Chondrocyte (in vitro differentiated cells): Measurements from ENCODE around the gene NOL3. TPM values are rescaled to one million over a fixed set of nuclear protein-coding genes. Genes with fewer than 3 reads are reported as not detected.

ENCODE experiments used
- DNase-seq: peaks from one replicate; pipeline ENCODE4 v3.0.0; 2021; ENCODE audit warnings: mixed read lengths, low spot score
- H3K27ac Mint-ChIP-seq: one replicate; pipeline ENCODE4 v1.8.0; 2021; ENCODE audit warnings: mild to moderate bottlenecking, moderate library complexity, mixed read lengths; ENCODE audit not compliant: unreplicated experiment
- H3K27me3 Mint-ChIP-seq: 2 replicates; pipeline ENCODE4 v1.8.0; 2021; ENCODE audit warnings: low read depth, mixed read lengths
- H3K36me3 Mint-ChIP-seq: 2 replicates; pipeline ENCODE4 v1.8.0; 2021; ENCODE audit warnings: low read depth, mixed read lengths
- H3K4me1 Mint-ChIP-seq: 2 replicates; pipeline ENCODE4 v1.8.0; 2021; ENCODE audit warnings: low read depth, mild to moderate bottlenecking, mixed read lengths
- H3K4me3 Mint-ChIP-seq: one replicate; pipeline ENCODE4 v1.8.0; 2021; ENCODE audit warnings: mild to moderate bottlenecking, moderate library complexity, mixed read lengths; ENCODE audit not compliant: unreplicated experiment
- H3K9me3 Mint-ChIP-seq: 2 replicates; pipeline ENCODE4 v1.8.0; 2021; ENCODE audit warnings: low read depth, mixed read lengths
- total RNA-seq: library from RNA; stranded (reverse); gene quantifications from 3 replicates; pipeline ENCODE4 v1.2.1, GENCODE V29; 2021
- TF ChIP-seq, protein P1 (sequence below): fragments of 200-600 bp; sonication (generic); IDR thresholded peaks from 2 replicates; pipeline ENCODE4 v1.5.0; 2021; ENCODE audit warnings: antibody characterized with exemption, mild to moderate bottlenecking, moderate library complexity

The NOL3 gene
- total RNA-seq, 1 donor from 2014 or later = 31.2 TPM

DNA sequence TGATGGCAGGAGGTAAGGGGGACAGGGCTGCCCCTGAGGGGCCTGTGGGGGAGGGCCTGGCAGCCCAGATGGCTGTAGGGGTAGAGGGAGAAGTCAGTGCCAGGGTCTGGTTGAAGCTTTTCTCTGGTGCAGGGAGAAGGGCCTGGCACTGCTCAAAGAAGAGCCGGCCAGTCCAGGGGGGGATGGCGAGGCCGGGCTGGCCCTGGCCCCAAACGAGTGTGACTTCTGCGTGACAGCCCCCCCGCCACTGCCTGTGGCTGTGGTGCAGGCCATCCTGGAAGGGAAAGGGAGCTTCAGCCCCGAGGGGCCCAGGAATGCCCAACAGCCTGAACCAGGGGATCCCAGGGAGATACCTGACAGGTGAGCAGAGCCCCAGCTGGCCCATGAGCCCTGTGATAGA, 2.8 kb upstream of the NOL3 start:
- no peak overlapping the region for H3K27ac Mint-ChIP-seq
- TF ChIP-seq, protein P1, sequence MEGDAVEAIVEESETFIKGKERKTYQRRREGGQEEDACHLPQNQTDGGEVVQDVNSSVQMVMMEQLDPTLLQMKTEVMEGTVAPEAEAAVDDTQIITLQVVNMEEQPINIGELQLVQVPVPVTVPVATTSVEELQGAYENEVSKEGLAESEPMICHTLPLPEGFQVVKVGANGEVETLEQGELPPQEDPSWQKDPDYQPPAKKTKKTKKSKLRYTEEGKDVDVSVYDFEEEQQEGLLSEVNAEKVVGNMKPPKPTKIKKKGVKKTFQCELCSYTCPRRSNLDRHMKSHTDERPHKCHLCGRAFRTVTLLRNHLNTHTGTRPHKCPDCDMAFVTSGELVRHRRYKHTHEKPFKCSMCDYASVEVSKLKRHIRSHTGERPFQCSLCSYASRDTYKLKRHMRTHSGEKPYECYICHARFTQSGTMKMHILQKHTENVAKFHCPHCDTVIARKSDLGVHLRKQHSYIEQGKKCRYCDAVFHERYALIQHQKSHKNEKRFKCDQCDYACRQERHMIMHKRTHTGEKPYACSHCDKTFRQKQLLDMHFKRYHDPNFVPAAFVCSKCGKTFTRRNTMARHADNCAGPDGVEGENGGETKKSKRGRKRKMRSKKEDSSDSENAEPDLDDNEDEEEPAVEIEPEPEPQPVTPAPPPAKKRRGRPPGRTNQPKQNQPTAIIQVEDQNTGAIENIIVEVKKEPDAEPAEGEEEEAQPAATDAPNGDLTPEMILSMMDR = no peak
- peaks cover 38% of the 10 kb centered on the region for H3K4me1 Mint-ChIP-seq
- no peaks in the 10 kb centered on the region for H3K36me3 Mint-ChIP-seq
- H3K9me3 Mint-ChIP-seq = no peaks in the 10 kb centered on the region
- no peak for DNase-seq
- peaks cover 9% of the 10 kb centered on the region for H3K27me3 Mint-ChIP-seq
- no peak overlapping the region for H3K4me3 Mint-ChIP-seq

DNA sequence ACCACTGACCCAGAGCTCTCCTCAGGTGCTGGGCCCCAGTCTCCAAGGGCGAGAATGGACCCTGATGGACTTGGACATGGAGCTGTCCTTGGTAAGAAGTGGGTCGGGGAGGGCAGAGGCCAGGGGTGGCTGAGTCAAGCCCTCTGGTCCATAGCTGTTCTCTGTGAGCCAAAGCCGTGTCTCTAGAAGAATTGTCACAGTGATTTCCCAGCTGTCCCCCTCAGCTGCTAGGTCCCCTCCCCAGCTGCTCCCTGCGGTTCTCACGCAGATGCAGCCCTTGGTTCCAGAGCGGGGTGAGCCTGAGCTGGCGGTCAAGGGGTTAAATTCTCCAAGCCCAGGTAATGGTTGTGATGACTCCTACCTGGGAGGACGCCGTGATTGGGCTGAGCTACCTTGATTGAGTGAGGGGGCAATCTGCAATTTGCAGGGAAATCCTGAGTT, 1.3 kb upstream of the NOL3 start:
- Mint-ChIP-seq H3K4me1 (peaks cover 45% of the 10 kb centered on the region), H3K27me3 (peaks cover 8% of the 10 kb centered on the region), H3K9me3 (no peaks in the 10 kb centered on the region), H3K36me3 (no peaks in the 10 kb centered on the region), H3K4me3 (no peak overlapping the region), H3K27ac (no peak overlapping the region)
- TF ChIP-seq, protein P1 = no peak
- DNase-seq = no peak

- no peak for DNase-seq
- peak overlapping the region; percentile 78 for H3K4me3 Mint-ChIP-seq
- H3K9me3 Mint-ChIP-seq = no peaks in the 10 kb centered on the region
- H3K27ac Mint-ChIP-seq = peak overlapping the region; percentile 93
- TF ChIP-seq, protein P1 = peak; percentile 83
- H3K27me3 Mint-ChIP-seq = peaks cover 5% of the 10 kb centered on the region
- peaks cover 42% of the 10 kb centered on the region for H3K4me1 Mint-ChIP-seq
- no peaks in the 10 kb centered on the region for H3K36me3 Mint-ChIP-seq
Measured at GRCh38 chr16:67169642-67170167, 633 bp upstream of the NOL3 start.

DNA sequence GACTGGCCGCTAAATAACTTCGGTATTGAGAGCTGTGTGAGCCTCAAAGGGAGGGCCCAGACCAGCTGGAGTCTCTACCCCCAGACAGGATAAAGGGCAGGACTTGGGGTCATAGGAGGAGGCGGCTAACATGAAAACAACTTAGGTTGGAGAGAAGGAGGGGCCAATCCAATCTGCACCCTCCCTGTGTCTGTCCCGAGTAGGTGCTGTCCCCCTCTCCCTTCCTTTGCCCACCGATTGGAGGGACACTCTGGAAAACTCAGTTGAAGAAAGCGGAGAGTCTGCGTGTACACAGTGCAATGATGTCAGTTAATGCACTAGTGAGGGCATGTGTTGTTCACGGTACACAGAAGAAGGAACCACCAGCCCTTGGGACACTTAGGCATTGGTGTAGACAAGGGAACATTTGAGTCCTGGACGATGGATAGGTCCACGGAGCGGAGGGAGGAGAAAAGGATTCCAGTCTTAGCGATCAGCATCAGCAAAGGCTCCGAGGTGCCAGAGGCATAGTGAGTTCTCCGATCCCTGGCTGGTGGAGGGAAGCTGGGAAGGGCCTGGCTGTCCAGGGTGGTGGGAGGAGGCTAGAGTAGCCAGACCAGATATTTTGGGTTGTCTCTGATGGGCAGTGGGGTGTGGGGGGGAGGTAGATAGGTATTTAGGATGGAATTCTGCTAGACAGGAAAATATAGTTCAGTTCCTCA, 761 bp downstream of the NOL3 start:
- peak overlapping the region; percentile 95 for H3K27ac Mint-ChIP-seq
- no peaks in the 10 kb centered on the region for H3K9me3 Mint-ChIP-seq
- no peaks in the 10 kb centered on the region for H3K36me3 Mint-ChIP-seq
- peak overlapping the region; percentile 78 for H3K4me3 Mint-ChIP-seq
- DNase-seq = no peak
- TF ChIP-seq, protein P1 = no peak
- no peaks in the 10 kb centered on the region for H3K27me3 Mint-ChIP-seq
- H3K4me1 Mint-ChIP-seq = peaks cover 41% of the 10 kb centered on the region

DNA sequence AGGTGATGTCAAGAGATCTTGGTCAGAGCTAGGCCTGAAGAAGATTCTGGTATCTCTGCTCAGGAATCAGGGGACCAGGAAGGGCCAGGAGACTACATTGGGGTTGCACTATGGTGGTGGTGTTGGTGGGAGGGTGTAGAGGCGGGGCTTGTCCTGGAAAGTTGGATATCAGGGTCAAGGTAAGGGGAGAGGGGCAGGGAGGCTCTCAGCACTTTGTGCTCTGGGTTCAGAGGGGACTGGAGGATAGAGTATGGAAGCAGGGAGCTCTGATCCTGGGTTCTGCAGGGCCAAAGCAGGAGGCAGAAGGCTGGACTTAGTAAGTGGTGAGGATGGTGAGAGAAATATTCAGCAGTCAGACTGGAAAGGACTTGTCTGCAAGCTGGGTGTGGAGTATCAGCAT, 3.0 kb downstream of the NOL3 start:
- TF ChIP-seq, protein P1 = no peak
- H3K27ac Mint-ChIP-seq = peak overlapping the region; percentile 98

More for the DNA sequence above, 3.0 kb downstream of the NOL3 start:
- no peak for DNase-seq
- Mint-ChIP-seq H3K36me3 (no peaks in the 10 kb centered on the region), H3K27me3 (no peaks in the 10 kb centered on the region), H3K9me3 (no peaks in the 10 kb centered on the region), H3K4me1 (peaks cover 48% of the 10 kb centered on the region), H3K4me3 (peak overlapping the region; percentile 83)
